ENCODE data around the gene CAMK1.

- 0 out of 2 replicates have a peak, but pooled peaks have one; percentile 34 for TF ChIP-seq CTCF (conservative IDR thresholded peaks at IDR 0.05; ENCODE audit: low read depth, low read length)
- TF ChIP-seq, protein P1, sequence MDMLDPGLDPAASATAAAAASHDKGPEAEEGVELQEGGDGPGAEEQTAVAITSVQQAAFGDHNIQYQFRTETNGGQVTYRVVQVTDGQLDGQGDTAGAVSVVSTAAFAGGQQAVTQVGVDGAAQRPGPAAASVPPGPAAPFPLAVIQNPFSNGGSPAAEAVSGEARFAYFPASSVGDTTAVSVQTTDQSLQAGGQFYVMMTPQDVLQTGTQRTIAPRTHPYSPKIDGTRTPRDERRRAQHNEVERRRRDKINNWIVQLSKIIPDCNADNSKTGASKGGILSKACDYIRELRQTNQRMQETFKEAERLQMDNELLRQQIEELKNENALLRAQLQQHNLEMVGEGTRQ (IDR thresholded peaks at IDR 0.05; ENCODE audit: low read depth, low read length): no peak
- no peak for TF ChIP-seq CEBPB (IDR thresholded peaks at IDR 0.05; ENCODE audit: low read depth, low read length)
- TF ChIP-seq CHD1 (IDR thresholded peaks at IDR 0.05; ENCODE audit: low read depth, low read length): no peak
- no peak for TF ChIP-seq POLR2A (IDR thresholded peaks at IDR 0.05; ENCODE audit: low read depth, low read length)
- TF ChIP-seq FOS (IDR thresholded peaks at IDR 0.05; ENCODE audit: low read depth, low read length): no peak
These were observed 17.3 kb upstream of the CAMK1 start for GRCh38 chr3:9786825-9787669.

Data from IMR-90 (cell line).